Nephron progenitor cell (in vitro differentiated cells): ENCODE results near the gene CTNND2.

Source experiments
- DNase-seq: peaks from one replicate; pipeline ENCODE4 v3.0.0; 2021
- H3K27ac Mint-ChIP-seq: 2 replicates; pipeline ENCODE4 v1.8.0; 2021; ENCODE audit warnings: mild to moderate bottlenecking, moderate library complexity, mixed read lengths
- H3K27me3 Mint-ChIP-seq: 2 replicates; pipeline ENCODE4 v1.8.0; 2021; ENCODE audit warnings: mild to moderate bottlenecking, low read depth, mixed read lengths; ENCODE audit not compliant: poor library complexity
- H3K36me3 Mint-ChIP-seq: 2 replicates; pipeline ENCODE4 v1.8.0; 2021; ENCODE audit warnings: low read depth, mixed read lengths
- H3K4me1 Mint-ChIP-seq: 2 replicates; pipeline ENCODE4 v1.8.0; 2021; ENCODE audit warnings: mixed read lengths
- H3K4me3 Mint-ChIP-seq: 2 replicates; pipeline ENCODE4 v1.8.0; 2021; ENCODE audit warnings: mild to moderate bottlenecking, moderate library complexity, mixed read lengths
- H3K9me3 Mint-ChIP-seq: 2 replicates; pipeline ENCODE4 v1.8.0; 2021; ENCODE audit warnings: mild to moderate bottlenecking, moderate library complexity, mixed read lengths
- CTCF ChIP-seq: fragments of 200-600 bp; sonication (generic); IDR thresholded peaks from 2 replicates; pipeline ENCODE4 v1.5.0; 2021; ENCODE audit warnings: antibody characterized with exemption

The CTNND2 gene

GRCh38 chr5:11524188-11524587 is 380.1 kb downstream of the CTNND2 start:
- H3K27ac Mint-ChIP-seq = peak overlapping the region; percentile 62

GRCh38 chr5:11522796-11523195 is 381.4 kb downstream of the CTNND2 start:
- H3K9me3 Mint-ChIP-seq = no peaks in the 10 kb centered on the region
- no peak for TF ChIP-seq CTCF
- no peak for DNase-seq
- no peaks in the 10 kb centered on the region for H3K36me3 Mint-ChIP-seq
- no peak overlapping the region for H3K4me3 Mint-ChIP-seq
- no peaks in the 10 kb centered on the region for H3K27me3 Mint-ChIP-seq
- no peak overlapping the region for H3K27ac Mint-ChIP-seq
- peaks cover 23% of the 10 kb centered on the region for H3K4me1 Mint-ChIP-seq

More at GRCh38 chr5:11524188-11524587, 380.1 kb downstream of the CTNND2 start:
- no peaks in the 10 kb centered on the region for H3K36me3 Mint-ChIP-seq
- DNase-seq = no peak
- TF ChIP-seq CTCF = no peak
- H3K4me3 Mint-ChIP-seq = no peak overlapping the region
- peaks cover 33% of the 10 kb centered on the region for H3K4me1 Mint-ChIP-seq
- no peaks in the 10 kb centered on the region for H3K27me3 Mint-ChIP-seq
- H3K9me3 Mint-ChIP-seq = no peaks in the 10 kb centered on the region

GRCh38 chr5:11520241-11520930 is 383.9 kb downstream of the CTNND2 start:
- Mint-ChIP-seq H3K4me1 (peaks cover 20% of the 10 kb centered on the region), H3K27me3 (no peaks in the 10 kb centered on the region)
- no peak for TF ChIP-seq CTCF

GRCh38 chr5:11519236-11519635 is 385.0 kb downstream of the CTNND2 start:
- H3K4me3 Mint-ChIP-seq = no peak overlapping the region
- H3K27ac Mint-ChIP-seq = no peak overlapping the region
- H3K9me3 Mint-ChIP-seq = no peaks in the 10 kb centered on the region
- no peaks in the 10 kb centered on the region for H3K36me3 Mint-ChIP-seq
- H3K27me3 Mint-ChIP-seq = no peaks in the 10 kb centered on the region
- TF ChIP-seq CTCF = no peak
- peaks cover 19% of the 10 kb centered on the region for H3K4me1 Mint-ChIP-seq
- DNase-seq = no peak

More at GRCh38 chr5:11520241-11520930, 383.9 kb downstream of the CTNND2 start:
- Mint-ChIP-seq H3K36me3 (no peaks in the 10 kb centered on the region), H3K27ac (no peak overlapping the region), H3K4me3 (no peak overlapping the region), H3K9me3 (no peaks in the 10 kb centered on the region)
- no peak for DNase-seq

GRCh38 chr5:11518676-11519075 is 385.6 kb downstream of the CTNND2 start:
- TF ChIP-seq CTCF = no peak
- no peak for DNase-seq
- H3K27me3 Mint-ChIP-seq = no peaks in the 10 kb centered on the region
- H3K4me3 Mint-ChIP-seq = no peak overlapping the region
- no peaks in the 10 kb centered on the region for H3K36me3 Mint-ChIP-seq
- H3K4me1 Mint-ChIP-seq = peaks cover 13% of the 10 kb centered on the region
- H3K9me3 Mint-ChIP-seq = no peaks in the 10 kb centered on the region
- no peak overlapping the region for H3K27ac Mint-ChIP-seq
